Gastroesophageal sphincter (tissue), 4 donors: ENCODE measurements around the gene DUX4. TPM values are rescaled to one million over a fixed set of nuclear protein-coding genes. Genes with fewer than 3 reads are reported as not detected.
"Not testable (repeated sequence)": the region's sequence is repeated elsewhere in the genome, so short reads cannot be mapped to it uniquely, and the experiment has no call there.

ENCODE experiments used
- ATAC-seq: fragments of 150-250 bp; one replicate; pipeline ENCODE4 v1.9.1; 2016; ENCODE audit warnings: mild to moderate bottlenecking, moderate library complexity
- H3K27ac ChIP-seq, 4 donors: fragments of 200-600 bp; sonication (generic) in 3 of 4; 1 replicate in 3 of 4; 2 replicates in 1 of 4; pipeline ENCODE4 v1.5.1; 2016 to 2019
- H3K27me3 ChIP-seq: fragments of 200-600 bp; sonication (generic); one replicate; pipeline ENCODE4 v1.5.1; 2019
- H3K36me3 ChIP-seq, 2 donors: fragments of 200-600 bp; sonication (generic); one replicate each; pipeline ENCODE4 v1.5.1; 2019; ENCODE audit warnings: control low read depth in 1 of 2
- H3K4me1 ChIP-seq, 3 donors: fragments of 200-600 bp; sonication (generic); 1 replicate in 2 of 3; 2 replicates in 1 of 3; pipeline ENCODE4 v1.5.1; 2016 to 2019; ENCODE audit warnings: control low read depth in 2 of 3
- H3K4me3 ChIP-seq, 2 donors: fragments of 200-600 bp; sonication (generic); one replicate each; pipeline ENCODE4 v1.5.1; 2019; ENCODE audit warnings: mild to moderate bottlenecking in 1 of 2, moderate library complexity in 1 of 2
- H3K9me3 ChIP-seq, 3 donors: fragments of 200-600 bp; sonication (generic); one replicate each; pipeline ENCODE4 v1.5.1; 2017 to 2019; ENCODE audit warnings: control low read depth in 2 of 3
- WGBS, 2 donors: methylation state at CpG; one replicate each; pipeline ENCODE4 v1.1.5; 2018; ENCODE audit warnings: low coverage in 1 of 2; 5-methylcytosine and 5-hydroxymethylcytosine counted together
- small RNA-seq, 4 donors: library from RNA; depleted of rRNA; stranded (forward); fragments of <200 nt; gene quantifications; one replicate each; pipeline ENCODE3, GENCODE V24; 2016
- total RNA-seq, 4 donors: library from RNA; depleted of rRNA; stranded (reverse); fragments of >200 nt; gene quantifications; one replicate each; pipeline ENCODE4 v1.1.0, GENCODE V29; 2016

The DUX4 gene
- total RNA-seq = not detected

- not testable (repeated sequence) for H3K36me3 ChIP-seq, H3K27ac ChIP-seq, H3K4me1 ChIP-seq, ATAC-seq, H3K4me3 ChIP-seq, H3K27me3 ChIP-seq, H3K9me3 ChIP-seq
- WGBS, 2 donors = no CpG with 5 or more reads among the region's 32 CpGs
These were observed at the start of gene DUX4 for GRCh38 chr4:190173428-190173827. TSS of gene DUX4 (plus strand) at chr4:190173774. CDS start at chr4:190173774, 0 bp downstream.

DNA sequence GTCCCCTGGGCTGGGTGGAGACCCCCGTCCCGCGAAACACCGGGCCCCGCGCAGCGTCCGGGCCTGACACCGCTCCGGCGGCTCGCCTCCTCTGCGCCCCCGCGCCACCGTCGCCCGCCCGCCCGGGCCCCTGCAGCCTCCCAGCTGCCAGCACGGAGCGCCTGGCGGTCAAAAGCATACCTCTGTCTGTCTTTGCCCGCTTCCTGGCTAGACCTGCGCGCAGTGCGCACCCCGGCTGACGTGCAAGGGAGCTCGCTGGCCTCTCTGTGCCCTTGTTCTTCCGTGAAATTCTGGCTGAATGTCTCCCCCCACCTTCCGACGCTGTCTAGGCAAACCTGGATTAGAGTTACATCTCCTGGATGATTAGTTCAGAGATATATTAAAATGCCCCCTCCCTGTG, 1.9 kb downstream of the DUX4 start:
- not testable (repeated sequence) for H3K27ac ChIP-seq, H3K36me3 ChIP-seq, H3K4me3 ChIP-seq, H3K9me3 ChIP-seq, H3K27me3 ChIP-seq, ATAC-seq, H3K4me1 ChIP-seq
- no CpG with 5 or more reads among the region's 33 CpGs for WGBS, 2 donors

DNA sequence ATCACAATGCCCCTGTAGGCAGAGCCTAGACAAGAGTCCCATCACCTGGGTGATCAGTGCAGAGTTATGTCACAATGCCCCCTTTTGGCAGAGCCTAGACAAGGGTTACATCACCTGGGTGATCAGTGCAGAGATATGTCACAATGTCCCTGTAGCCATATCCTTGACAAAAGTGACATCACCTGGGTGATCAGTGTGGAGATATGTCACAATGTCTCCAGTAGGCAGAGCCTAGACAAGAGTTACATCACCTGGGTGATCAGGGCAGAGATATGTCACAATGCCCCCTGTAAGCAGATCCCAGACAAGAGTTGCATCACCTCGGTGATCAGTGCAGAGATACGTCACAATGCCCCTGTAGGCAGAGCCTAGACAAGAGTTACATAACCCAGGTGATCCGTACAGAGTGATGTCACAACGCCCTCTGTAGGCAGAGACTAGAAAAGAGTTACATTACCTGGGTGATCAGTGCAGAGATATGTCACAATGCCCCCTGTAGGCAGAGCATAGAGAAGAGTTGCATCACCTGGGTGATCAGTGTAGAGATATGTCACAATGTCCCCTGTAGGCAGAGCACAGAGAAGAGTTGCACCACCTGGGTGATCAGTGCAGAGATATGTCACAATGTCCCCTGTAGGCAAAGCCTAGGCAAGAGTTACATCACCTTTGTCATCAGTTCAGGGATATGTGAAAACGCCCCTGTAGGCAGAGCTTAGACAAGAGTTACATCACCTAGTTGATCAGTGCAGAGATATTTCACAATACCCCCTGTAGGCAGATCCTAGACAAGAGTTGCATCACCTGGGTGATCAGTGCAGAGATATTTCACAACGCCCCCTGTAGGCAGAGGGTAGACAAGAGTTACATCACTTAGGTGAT, 4.4 kb downstream of the DUX4 start:
- not testable (repeated sequence) for H3K4me3 ChIP-seq, H3K27ac ChIP-seq, H3K9me3 ChIP-seq, H3K27me3 ChIP-seq, H3K36me3 ChIP-seq, H3K4me1 ChIP-seq
- WGBS, 2 donors = 31 to 45% methylated on average over 3 to 4 of the region's 6 CpGs
- peak; percentile 64 for ATAC-seq

GRCh38 chr4:190178606-190178990, 5.0 kb downstream of the DUX4 start:
- WGBS, 2 donors = 24 to 36% methylated on average over 3 of the region's 4 CpGs
- peak; percentile 29 for ATAC-seq

GRCh38 chr4:190179030-190179739, 5.6 kb downstream of the DUX4 start:
- not testable (repeated sequence) for H3K27me3 ChIP-seq, H3K9me3 ChIP-seq, H3K4me3 ChIP-seq, H3K27ac ChIP-seq, H3K36me3 ChIP-seq, H3K4me1 ChIP-seq
- ATAC-seq = peak; percentile 85
- WGBS, 2 donors = 36 to 43% methylated on average over 1 to 2 of the region's 2 CpGs

More at GRCh38 chr4:190178606-190178990, 5.0 kb downstream of the DUX4 start:
- H3K9me3 ChIP-seq, H3K27ac ChIP-seq, H3K36me3 ChIP-seq, H3K27me3 ChIP-seq, H3K4me3 ChIP-seq, H3K4me1 ChIP-seq: not testable (repeated sequence)

DNA sequence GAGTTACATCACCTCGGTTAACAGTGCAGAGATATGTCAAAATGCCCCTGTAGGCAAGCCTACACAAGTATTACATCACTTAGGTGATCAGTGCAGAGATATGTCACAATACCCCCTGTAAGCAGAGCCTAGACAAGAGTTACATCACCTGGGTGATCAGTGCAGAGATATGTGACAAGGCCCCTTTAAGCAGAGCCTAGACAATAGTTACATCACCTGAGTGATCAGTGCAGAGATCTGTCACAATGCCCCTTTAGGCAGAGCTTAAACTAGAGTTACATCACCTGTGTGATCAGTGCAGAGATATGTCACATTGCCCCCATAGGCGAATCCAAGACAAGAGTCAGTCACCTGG, 6.1 kb downstream of the DUX4 start:
- WGBS, 2 donors = no CpG with 5 or more reads among the region's 2 CpGs
- not testable (repeated sequence) for H3K9me3 ChIP-seq, H3K36me3 ChIP-seq, H3K4me3 ChIP-seq, H3K27ac ChIP-seq, H3K27me3 ChIP-seq, H3K4me1 ChIP-seq
- peak; percentile 55 for ATAC-seq

GRCh38 chr4:190180947-190181346, 7.4 kb downstream of the DUX4 start:
- not testable (repeated sequence) for H3K4me1 ChIP-seq, H3K9me3 ChIP-seq, ATAC-seq, H3K4me3 ChIP-seq, H3K36me3 ChIP-seq, H3K27ac ChIP-seq, H3K27me3 ChIP-seq
- WGBS, 2 donors = no CpG with 5 or more reads among the region's 1 CpG

DNA sequence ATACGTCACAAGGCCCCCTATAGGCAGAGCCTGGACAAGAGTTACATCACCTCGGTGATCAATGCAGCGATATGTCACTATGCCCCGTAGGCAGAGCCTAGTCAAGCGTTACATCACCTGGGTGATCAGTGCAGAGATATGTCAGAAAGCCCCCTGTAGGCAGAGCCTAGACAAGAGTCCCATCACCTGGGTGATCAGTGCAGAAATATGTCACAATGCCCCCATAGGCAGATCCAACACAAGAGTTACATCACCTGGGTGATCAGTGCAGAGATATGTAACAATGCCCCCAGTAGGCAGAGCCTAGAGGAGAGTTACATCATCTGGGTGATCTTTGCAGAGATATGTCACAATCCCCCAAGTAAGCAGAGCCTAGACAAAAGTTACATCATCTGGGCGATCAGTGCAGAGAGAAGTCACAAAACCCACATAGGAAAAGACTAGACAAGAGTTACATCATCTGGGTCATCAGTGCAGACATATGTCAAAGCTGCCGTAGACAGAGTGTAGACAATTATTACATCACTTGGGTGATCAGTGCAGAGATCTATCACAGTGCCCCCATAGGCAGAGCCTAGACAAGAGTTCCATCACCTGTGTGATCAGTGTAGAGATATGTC, 8.0 kb downstream of the DUX4 start:
- not testable (repeated sequence) for H3K4me3 ChIP-seq, ATAC-seq, H3K27ac ChIP-seq, H3K27me3 ChIP-seq, H3K36me3 ChIP-seq, H3K4me1 ChIP-seq, H3K9me3 ChIP-seq
- WGBS, 2 donors = no CpG with 5 or more reads among the region's 7 CpGs

- H3K27ac ChIP-seq, H3K27me3 ChIP-seq, H3K9me3 ChIP-seq, ATAC-seq, H3K4me3 ChIP-seq, H3K4me1 ChIP-seq, H3K36me3 ChIP-seq: not testable (repeated sequence)
- 76% methylated on average over 28 to 42 of the region's 73 CpGs for WGBS, 2 donors
These were observed 29.9 kb downstream of the DUX4 start for GRCh38 chr4:190203510-190203909.

Small RNAs within 50 kb of the gene (small RNA-seq; reads per million reads assigned to genes)
- 0 reads per million in 4 donors for gene AC215524.1

Other genes starting within 250 kb of the DUX4 start
- gene FRG1, start 232.9 kb upstream of the DUX4 start, total RNA-seq = 10 to 100 TPM; 30.5 to 50.4 (median 41.1) TPM
- not detected for gene FRG2, start 146.5 kb upstream of the DUX4 start, total RNA-seq
- not detected for gene DBET, start 109.3 kb upstream of the DUX4 start, total RNA-seq